A673 (cell line): ENCODE results near the gene A2M. TPM values are rescaled to one million over a fixed set of nuclear protein-coding genes. Genes with fewer than 3 reads are reported as not detected.

ENCODE experiments used
- BruUV-seq: library from RNA; stranded (reverse); fragments of 400-500 nt; replicated peaks from 2 replicates; lab custom pipeline; 2021; lab: Mats Ljungman, UMichigan
- CTCF ChIA-PET: fragments of 300-600 bp; sonication (Branson Sonifier 250); formaldehyde crosslinking; loops from one replicate; lab custom pipeline; 2022; ENCODE audit warnings: antibody characterized with exemption; lab: Charles Lee
- POLR2A ChIA-PET: fragments of 300-600 bp; sonication (Branson Sonifier 250); formaldehyde crosslinking; loops from one replicate; lab custom pipeline; 2022; ENCODE audit warnings: antibody characterized with exemption; ENCODE audit not compliant: low non-redundant PET; lab: Charles Lee
- DNase-seq: peaks from one replicate; pipeline ENCODE4 v3.0.0-alpha.2; 2015; ENCODE audit warnings: low spot score
- H3K27ac ChIP-seq: fragments of 200-600 bp; sonication (generic); 2 replicates; pipeline ENCODE4 v1.5.1; 2016; ENCODE audit warnings: mixed run types, low read depth, mild to moderate bottlenecking, mixed read lengths, antibody characterized with exemption, low read length; ENCODE audit not compliant: poor library complexity, severe bottlenecking
- H3K27me3 ChIP-seq: fragments of 200-600 bp; sonication (generic); replicated peaks from 2 replicates; pipeline ENCODE4 v1.6.1; 2017; ENCODE audit warnings: mixed run types, low read depth, mild to moderate bottlenecking, mixed read lengths, antibody characterized with exemption, low read length; ENCODE audit not compliant: insufficient read depth, poor library complexity
- H3K36me3 ChIP-seq: fragments of 200-600 bp; sonication (generic); 2 replicates; pipeline ENCODE4 v1.6.1; 2016; ENCODE audit warnings: mixed run types, mild to moderate bottlenecking, mixed read lengths, antibody characterized with exemption, low read length; ENCODE audit not compliant: insufficient read depth, poor library complexity, severe bottlenecking
- H3K4me1 ChIP-seq: fragments of 200-600 bp; sonication (generic); 2 replicates; pipeline ENCODE4 v1.6.1; 2017; ENCODE audit warnings: mixed run types, mild to moderate bottlenecking, mixed read lengths, antibody characterized with exemption, low read length; ENCODE audit not compliant: insufficient read depth, poor library complexity, severe bottlenecking
- H3K4me3 ChIP-seq: fragments of 200-600 bp; sonication (generic); 2 replicates; pipeline ENCODE4 v1.5.1; 2016; ENCODE audit warnings: low read depth, mixed run types, mild to moderate bottlenecking, mixed read lengths, low read length; ENCODE audit not compliant: poor library complexity, severe bottlenecking
- H3K9me3 ChIP-seq: fragments of 200-600 bp; sonication (generic); 2 replicates; pipeline ENCODE4 v1.6.1; 2016; ENCODE audit warnings: mixed run types, low read depth, mild to moderate bottlenecking, mixed read lengths, antibody characterized with exemption, low read length; ENCODE audit not compliant: poor library complexity, severe bottlenecking
- EZH2 ChIP-seq: fragments of 200-600 bp; sonication (generic); IDR thresholded peaks from 2 replicates; pipeline ENCODE4 v1.6.1; 2017; ENCODE audit warnings: borderline replicate concordance, low read depth, mild to moderate bottlenecking, mixed read lengths, antibody characterized with exemption, low read length; ENCODE audit not compliant: poor library complexity, severe bottlenecking
- intact Hi-C: fragments of 100-400 bp; cut with micrococcal nuclease; formaldehyde crosslinking; loops from one replicate; pipeline ENCODE4 v1.10.0; 2022; ENCODE audit not compliant: unreplicated experiment
- total RNA-seq: library from RNA; stranded (reverse); gene quantifications from 2 replicates; pipeline ENCODE4 v1.2.3, GENCODE V29; 2021
- TF ChIP-seq, protein P1 (sequence below): fragments of 300-800, 200-600 bp; sonication (generic); conservative IDR thresholded peaks from 2 replicates; pipeline ENCODE4 v1.5.1; 2017; ENCODE audit warnings: low read depth, mild to moderate bottlenecking, antibody characterized with exemption, low read length, moderate library complexity, mixed read lengths

The A2M gene
- total RNA-seq, 1 experiment from 2014 or later: 1.3 TPM

DNA sequence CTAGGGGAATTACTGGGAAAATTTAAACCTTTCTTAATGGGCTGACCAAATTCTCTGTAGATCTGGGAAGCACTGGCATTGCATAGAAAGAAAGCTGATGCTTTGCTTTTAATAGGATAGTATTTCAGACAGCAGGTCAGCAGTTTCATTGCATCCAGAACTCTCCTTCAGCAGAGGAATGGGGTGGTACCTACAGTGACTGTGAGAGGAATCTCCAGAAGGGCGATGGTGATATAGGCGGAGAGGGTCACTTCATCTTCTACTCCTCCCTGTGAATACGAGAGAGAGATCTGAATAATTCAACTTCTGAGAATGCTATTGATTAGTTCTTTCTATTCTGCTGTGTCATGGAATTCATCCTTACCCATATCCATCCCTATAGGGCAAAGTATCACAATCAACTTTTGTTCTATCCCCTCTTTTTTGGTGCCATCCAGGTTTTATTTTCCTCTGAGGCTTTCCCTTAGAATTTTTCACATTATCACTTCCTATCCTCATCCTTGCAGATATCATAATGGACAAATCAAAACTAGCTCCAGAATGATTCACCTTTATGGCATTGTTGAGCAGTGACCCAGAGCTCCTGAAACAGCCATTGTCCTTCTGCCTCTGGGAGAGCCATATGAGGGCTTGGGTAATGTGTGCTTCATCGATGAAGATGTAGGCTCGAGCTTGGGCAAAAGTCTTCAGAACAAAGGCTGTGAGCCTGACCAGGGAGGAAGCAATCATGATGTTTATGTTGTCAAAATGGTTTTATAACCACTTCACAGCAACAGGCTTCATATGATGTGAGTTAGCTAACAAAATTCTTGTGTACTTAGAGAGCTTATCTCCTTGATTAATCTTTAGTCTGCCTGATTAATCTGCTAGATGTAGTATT is 38.3 kb downstream of the A2M start:
- TF ChIP-seq, protein P1, sequence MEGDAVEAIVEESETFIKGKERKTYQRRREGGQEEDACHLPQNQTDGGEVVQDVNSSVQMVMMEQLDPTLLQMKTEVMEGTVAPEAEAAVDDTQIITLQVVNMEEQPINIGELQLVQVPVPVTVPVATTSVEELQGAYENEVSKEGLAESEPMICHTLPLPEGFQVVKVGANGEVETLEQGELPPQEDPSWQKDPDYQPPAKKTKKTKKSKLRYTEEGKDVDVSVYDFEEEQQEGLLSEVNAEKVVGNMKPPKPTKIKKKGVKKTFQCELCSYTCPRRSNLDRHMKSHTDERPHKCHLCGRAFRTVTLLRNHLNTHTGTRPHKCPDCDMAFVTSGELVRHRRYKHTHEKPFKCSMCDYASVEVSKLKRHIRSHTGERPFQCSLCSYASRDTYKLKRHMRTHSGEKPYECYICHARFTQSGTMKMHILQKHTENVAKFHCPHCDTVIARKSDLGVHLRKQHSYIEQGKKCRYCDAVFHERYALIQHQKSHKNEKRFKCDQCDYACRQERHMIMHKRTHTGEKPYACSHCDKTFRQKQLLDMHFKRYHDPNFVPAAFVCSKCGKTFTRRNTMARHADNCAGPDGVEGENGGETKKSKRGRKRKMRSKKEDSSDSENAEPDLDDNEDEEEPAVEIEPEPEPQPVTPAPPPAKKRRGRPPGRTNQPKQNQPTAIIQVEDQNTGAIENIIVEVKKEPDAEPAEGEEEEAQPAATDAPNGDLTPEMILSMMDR: no peak
- no peak for TF ChIP-seq EZH2
- Histone ChIP-seq H3K4me1 (no peaks in the 10 kb centered on the region), H3K9me3 (no peaks in the 10 kb centered on the region), H3K36me3 (no peaks in the 10 kb centered on the region), H3K4me3 (no peak overlapping the region), H3K27ac (no peak overlapping the region), H3K27me3 (no peaks in the 10 kb centered on the region)
- CTCF ChIA-PET: interaction anchor here (0.6 kb wide), 1 partner anchor 420 kb away, joined by 7 read pairs; no protein-coding TSS in a partner anchor
- no peak for DNase-seq
- intact Hi-C loops: no loop called here
- BruUV-seq: no TSS peak
- POLR2A ChIA-PET: no interaction called here

DNA sequence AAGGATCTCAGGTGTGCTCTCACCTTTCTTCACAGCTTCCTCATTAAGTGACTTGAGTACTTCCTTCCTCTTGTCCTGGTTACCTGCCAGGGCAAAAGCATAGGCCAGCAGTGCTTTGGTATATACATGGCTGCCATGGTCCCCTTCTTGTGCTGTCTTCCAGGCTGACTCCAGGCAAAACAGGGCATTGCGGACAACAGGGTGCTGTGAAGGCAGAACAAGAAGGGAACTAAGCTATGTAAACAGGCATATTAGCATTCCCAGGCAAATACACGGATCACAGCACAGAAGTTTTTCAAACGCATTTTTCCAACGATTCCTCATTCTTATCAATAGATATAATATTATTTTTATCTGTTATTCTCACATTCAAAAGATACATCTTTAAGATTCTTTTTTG is 39.0 kb downstream of the A2M start:
- H3K4me1 ChIP-seq: no peaks in the 10 kb centered on the region
- no peak for DNase-seq
- no peak overlapping the region for H3K4me3 ChIP-seq
- ChIA-PET CTCF (interaction anchor here (0.6 kb wide), 1 partner anchor 38 kb away, joined by 3 read pairs; no protein-coding TSS in a partner anchor), POLR2A (no interaction called here)
- no peak overlapping the region for H3K27ac ChIP-seq
- no peak for TF ChIP-seq EZH2
- TF ChIP-seq, protein P1: no peak
- H3K36me3 ChIP-seq: no peaks in the 10 kb centered on the region
- BruUV-seq: no TSS peak
- H3K27me3 ChIP-seq: no peaks in the 10 kb centered on the region
- intact Hi-C loops: no loop called here
- H3K9me3 ChIP-seq: no peaks in the 10 kb centered on the region

DNA sequence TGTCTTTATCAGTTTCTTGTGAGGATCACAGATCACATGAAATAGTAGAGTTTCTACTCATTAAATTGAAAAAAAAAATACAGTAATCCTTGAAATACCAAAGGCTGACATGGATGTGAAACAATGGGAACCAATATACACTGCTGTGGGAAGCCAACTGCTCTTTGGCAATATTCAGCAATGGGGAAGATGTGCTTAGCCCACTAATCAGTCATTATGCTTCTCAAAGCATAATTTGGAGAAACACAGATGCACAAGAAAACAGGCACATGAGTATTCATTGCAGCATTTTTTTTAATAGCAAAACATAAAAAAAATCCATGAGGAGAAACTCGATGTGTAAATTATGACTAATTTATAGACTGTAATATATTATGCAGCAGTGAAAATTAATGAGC is 40.6 kb downstream of the A2M start:
- CTCF ChIA-PET: no interaction called here
- BruUV-seq: no TSS peak
- DNase-seq: no peak
- no peaks in the 10 kb centered on the region for H3K36me3 ChIP-seq
- no peaks in the 10 kb centered on the region for H3K27me3 ChIP-seq
- H3K4me3 ChIP-seq: no peak overlapping the region
- H3K27ac ChIP-seq: no peak overlapping the region
- intact Hi-C loops: no loop called here
- POLR2A ChIA-PET: interaction anchor here (0.7 kb wide), 1 partner anchor 10 kb away, joined by 4 read pairs; no protein-coding TSS in a partner anchor
- TF ChIP-seq, protein P1: no peak
- TF ChIP-seq EZH2: no peak
- H3K4me1 ChIP-seq: no peaks in the 10 kb centered on the region
- H3K9me3 ChIP-seq: no peaks in the 10 kb centered on the region
